Stimulated activated CD8-positive, alpha-beta memory T cell treated with anti-CD3 and anti-CD28 coated beads, Interleukin-7, amount 100 ng/mL, for 48 hours (primary cell): ENCODE measurements around the gene TOM1L2.
A peak's percentile ranks its signal among the peaks of the same experiment; 100 is the strongest.

Experiments used
- DNase-seq, 2 donors: peaks; one replicate each; pipeline ENCODE4 v3.0.0-alpha.2; 2020; ENCODE audit warnings: low read depth in 1 of 2; ENCODE audit errors: extremely low read depth in 1 of 2

Gene TOM1L2

DNA sequence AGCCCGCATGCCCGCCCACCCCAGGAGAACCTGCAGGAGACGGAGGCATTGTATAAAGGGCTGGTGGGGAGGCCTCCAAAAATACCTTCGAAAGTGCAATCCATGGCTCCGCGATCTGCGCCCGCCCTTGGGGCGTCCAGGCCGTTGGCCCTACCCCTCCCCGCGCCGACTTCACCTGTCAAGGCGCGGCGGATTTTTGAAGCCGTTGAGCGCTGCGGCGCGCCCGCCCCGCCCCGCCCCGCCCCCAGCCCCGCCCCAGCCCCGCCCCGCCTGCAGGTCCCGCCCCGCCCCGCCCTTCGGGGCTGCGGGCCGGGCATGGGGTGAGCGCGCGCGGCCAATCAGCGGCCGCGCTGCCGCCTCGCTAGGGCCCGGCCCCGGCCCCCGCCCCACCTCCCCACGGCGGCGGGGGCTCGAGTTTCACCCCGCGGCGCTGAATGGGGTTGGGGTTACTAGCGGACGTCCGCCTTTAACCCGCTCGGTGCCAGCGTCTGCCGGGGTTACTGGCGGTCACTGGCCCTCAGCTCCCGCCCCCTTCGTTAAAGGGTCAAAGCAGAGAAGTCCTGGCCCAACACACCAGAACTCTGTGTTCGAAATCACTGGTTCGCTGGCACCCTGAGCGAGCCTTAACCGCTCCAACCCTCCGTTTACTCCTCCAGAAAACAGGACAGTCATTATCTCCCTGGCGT lies 148.6 kb downstream of the TOM1L2 start:
- DNase-seq = peak; percentile 69

DNA sequence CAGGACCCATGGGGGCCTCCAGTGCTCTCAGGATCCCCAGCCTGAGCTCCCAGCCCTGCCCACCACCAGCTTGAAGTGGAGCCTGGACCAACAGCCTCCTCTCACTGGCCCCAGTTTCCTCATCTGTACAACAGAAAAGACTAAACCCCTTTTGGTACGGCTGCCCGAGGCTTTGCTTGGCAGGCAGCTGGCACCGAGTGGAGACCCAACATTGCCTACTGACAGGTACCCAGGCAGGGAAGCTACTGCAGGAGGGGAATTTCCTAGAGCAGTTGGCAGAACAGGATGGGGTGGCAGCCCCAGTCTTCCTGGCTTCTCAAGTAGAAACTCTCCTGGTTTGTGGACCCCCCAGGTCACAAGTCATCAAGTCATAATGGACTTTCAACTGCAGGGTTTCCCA lies 149.6 kb downstream of the TOM1L2 start:
- DNase-seq = no peak

DNA sequence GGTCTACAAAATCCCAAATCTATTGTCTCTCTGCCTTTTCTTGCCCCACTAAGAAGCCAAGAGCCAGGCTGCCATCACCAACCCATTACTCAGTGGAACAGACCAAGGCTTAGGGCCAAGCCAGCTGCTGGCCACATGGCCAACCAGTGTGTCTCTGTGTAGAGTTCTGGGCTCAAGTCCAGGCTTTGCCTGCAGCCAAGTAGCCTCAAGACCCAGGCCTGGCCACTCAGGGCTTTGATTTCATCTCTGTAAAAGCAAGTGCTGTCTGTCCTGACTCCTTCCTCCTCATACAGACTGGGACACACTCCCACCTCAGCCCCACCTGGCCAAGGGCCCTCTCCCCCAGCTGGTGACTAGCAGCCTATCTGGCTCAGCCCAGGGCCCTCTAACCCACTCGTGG lies 150.0 kb downstream of the TOM1L2 start:
- no peak for DNase-seq

DNA sequence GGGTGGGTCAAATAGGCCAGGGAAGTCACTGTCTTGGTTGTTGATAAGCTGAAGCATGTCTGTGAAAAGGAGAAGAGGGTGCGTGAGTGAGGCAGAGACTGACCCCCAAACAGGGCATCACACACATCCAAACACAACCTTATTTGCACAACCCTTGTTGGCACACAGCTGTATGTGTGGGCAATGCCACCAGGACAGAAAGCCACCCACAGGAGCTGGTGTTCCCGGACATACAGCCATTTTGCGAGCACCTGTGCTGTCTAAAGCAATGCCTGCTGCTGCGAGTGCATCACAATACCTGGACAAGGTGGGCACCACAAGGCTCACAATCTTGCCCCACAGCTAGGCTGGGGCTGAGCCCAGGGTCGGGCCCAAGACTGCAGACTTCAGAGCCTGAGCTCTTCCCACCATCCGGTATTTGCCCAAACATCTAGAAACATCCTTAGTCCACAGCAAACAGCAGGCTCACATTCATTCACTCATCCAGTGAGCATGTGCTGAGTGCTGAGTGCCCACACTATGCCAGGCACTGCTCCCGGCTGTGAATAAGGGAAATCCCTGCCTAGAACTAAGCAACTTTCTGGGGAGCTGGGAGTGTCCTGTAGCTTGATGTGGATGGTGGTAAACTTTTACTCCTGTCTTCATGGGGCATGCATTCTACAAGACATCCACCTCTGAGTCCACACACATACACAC lies 151.6 kb downstream of the TOM1L2 start:
- no peak for DNase-seq

DNA sequence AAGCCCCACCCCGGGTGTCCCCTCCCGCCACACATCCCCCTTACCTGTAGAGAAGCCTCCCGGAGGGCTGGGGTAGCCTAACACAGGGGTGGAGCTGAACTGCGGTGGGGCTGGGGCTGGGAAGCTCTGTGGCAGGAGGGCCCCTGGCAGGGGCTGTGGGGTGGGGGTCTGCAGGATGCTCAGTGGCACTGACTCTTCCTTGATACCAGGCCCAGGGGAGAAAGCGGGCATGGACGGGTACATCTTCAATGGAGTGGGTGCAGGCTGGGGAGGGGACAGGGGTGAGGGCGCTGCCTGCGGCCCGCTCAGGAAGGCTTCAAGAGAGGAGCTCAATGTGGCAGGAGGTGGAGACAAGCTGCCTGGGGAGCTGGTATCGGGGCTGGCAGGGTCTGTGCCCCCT lies 152.2 kb downstream of the TOM1L2 start:
- DNase-seq = no peak

DNA sequence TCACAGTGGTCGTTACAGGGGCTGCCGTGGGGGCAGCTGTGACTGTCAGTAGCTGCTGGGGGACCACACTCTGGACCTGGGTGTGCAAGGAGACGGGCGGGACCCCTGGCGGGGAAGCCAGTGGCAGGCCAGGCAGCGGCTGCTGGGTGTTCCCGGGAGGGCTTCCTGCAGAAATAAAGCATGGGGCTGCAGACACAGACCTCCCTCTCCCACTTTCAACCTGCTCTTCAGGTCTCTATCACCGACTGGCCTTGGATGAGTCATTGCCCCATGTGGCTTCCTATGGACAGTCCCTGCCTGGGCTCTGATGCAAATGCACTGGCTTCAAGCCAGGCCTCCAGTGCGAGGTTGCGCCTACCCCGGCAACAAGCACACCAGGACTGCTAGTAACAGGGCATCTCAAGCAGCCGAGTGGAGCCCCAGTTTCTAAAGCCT lies 152.6 kb downstream of the TOM1L2 start:
- peak; percentile 71 to 81 for DNase-seq

DNA sequence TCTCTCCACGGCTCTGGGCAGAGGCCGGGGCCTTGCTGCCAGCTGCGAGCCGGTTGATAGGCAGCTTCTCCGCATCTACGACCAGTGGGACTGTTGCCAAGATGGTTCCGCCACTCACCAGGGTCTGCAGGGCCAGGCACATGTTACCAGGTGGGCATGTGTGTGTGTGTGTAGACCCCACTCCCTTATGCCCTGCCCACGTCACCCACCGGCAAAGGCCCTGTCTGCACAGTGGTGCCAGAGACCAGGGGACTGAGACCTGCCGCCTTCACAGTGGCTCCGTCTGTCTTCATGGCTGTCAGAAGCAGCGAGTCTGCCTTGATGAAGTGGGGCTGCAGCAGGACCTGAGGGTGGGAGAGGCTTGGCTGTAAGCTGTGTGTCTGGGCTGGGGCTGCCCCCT lies 153.1 kb downstream of the TOM1L2 start:
- DNase-seq = no peak

DNA sequence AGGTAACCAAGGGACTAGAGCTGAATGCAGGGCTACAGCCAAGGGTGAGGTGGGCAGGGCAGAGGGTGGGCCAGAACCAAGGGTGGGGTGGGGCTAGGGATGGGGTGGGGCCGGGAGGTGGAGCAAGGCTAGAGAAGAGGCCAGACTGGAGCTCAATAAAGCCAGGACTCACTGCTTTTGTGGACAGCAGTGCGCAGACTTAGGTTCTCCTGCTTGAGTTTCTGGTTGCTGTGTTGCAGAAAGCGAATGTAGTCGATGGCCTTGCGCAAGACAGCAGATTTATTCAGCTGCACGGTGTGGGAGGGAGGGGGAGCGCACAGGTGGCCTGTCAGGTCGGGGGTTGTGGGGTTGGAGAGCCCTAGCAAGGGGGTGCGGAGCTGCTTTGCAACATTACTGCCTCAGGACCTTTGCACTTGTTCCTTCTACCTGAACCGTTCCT lies 154.1 kb downstream of the TOM1L2 start:
- DNase-seq = no peak

DNA sequence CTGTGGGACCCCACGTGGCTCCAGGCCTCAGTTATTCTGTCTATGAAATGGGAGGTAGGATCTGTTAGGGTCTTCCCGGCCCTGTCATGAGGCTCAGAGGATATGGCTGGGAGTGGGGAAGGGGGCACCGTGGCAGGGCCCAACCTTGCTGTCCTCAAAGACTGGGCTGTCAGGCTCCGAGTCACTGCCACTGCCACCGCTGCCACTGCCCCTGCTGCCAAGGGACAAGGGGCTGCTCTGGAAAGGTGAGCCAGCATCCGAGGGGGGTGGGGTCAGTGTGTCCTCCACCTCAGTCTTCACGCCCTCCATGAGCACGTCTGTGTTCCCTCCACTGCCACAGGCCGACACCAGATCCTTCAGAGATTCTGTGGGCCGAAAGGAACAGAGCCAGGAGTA lies 154.7 kb downstream of the TOM1L2 start:
- no peak for DNase-seq

DNA sequence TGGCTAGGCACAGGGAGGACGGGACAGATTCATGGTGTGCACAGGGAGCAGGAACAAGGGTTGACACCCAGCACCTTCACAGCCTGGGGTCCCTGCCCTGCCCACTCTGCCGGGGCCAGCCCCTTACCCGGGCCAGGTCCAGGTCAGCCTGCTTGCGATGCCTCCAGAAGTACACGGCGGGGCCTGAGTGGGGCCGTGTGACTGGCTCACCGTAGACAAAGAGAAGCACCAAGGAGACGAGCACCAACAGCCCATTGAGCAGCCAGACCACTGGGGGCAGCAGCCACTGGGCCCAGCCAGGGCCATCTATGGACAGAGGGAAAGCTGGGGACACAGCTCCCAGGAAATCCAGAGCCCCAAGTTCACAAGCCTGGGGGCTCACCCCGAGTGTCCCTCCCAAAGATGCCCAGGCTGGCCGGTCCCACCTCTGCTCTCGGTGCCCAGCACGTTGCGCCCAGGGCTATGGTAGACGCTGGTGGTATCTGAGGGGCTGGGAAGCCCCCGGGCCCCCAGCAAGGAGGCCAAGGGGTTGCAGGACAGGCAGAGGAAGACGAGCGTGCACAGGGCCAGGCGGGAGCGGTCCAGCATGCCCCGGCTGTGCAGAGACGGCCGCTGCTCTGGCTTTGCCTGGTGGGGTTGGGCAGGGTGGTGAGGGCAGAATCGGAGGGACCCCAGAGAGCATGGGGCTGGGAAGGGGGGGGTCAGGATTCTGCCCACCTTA lies 155.2 kb downstream of the TOM1L2 start:
- DNase-seq = no peak

DNA sequence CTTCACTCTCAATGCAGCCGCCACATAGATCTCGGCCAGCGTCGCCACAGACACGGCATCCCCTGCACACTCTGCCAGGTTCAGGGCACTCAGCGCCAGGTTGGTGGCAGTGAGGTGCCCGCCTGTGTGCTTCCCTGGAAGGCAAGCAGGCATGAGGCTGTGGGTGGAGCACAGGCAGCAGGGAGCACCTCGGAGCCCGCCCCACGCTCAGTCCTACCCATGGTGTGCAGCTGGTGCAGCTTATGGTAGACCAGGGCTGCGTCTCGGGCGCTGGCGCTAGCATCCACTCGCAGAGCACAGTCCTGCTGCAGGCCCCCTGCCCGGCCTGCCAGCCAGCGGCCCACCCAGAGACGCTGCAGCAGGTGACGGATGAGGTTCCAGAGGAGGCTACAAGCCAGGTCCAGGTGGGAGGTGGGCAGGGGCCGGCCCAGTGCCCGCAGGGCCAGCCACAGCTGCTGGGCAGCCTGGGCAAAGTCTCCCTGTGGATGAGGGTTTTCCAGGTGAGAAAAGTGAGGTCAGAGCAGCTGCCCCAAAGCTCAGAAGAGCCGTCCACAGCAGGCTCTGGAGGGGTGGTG lies 155.9 kb downstream of the TOM1L2 start:
- DNase-seq = no peak

DNA sequence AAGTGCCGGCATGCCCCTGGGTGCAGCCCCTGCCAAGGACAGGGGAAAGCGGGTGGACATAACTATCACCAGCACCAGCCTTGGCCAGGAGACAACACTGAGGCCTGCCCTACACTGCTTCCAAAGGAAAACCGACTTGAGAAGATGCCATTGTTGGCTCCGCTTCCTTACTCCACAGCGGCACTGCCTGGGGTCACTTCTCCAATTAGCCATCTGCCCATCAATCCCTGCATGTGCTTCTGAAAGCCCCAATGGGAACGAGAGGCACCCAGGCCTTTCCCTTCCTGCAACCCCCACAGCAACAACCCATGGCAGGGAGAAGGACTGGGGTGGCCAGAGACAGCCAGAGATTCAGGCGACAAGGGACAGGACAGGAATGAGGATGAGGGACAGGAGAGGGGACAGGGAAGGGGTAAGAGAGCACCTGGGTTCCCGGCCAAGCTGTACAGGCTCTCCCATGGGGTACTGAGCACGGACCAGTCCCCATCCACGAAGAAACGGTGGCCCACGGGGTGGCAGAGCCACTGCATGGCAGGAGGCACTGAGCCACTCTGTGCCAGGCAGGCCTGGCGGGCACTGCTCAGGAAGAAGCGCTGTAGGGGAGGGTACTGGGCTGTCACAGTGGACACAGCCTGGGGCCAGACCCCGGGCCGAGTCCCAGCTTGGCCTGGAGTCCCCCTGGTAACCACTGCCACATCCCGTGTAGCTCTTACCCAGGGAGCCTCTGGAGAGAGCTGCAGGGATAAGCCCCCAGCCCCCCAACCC lies 156.6 kb downstream of the TOM1L2 start:
- DNase-seq = no peak

DNA sequence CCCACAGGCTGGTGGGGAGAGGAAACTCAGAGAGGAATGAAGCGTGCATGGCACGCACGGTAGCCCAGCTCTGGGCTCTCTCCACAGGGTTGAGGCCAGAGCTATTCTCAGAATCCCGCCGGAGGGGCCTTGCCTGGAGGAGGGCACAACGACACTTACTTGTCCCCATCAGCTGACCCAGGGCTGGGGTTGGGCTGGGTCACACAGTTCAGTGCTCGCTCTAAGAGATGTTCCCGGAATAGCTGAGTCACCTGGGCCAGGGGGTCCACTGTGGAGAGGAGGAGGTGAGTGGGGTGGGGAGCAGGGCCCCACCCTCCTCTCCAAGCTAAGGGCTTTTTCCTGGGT lies 157.2 kb downstream of the TOM1L2 start:
- no peak for DNase-seq

DNA sequence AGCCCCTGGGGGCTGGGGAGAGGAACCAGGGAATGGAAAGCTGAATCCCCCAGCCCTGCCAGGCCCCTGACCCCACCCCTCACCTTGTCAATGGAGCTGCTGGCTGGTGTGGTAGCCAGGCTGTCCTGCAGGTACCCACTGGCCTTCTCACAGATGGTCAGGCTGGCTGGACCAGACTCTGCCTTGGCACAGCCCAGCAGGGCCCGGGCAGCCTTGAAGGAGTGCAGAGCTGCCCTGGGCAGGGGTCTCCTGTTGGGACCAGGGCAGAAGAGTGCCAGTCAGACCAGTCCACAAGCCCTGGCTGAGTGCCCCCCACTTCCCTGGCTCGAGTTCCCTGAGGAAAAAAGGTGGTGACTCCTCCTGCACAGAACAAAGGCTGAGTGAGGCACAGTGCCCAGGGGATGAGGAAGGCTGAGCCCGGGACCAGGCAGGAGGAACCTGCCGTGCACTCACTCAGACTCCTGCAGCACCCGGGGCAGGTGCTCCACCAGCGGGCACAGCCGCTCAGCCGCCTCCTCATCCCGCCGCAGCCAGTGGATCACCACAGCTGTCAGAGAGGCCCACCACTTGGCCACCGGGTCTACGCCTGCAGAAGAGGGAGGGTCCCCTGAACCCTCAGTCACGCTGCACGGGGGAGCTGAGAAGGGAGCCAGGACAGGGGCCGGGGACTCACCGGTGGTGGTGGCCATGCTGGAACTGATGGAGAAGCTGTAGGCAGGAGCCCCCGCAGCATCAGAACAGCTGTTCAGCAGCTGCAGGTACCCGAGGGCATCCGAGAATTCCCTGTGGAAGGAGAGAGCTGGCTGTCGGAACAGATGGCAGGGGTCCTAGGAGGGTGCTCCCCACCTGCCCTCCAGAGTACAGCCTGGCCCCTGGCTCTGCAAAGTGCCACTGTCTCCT lies 157.8 kb downstream of the TOM1L2 start:
- no peak for DNase-seq

DNA sequence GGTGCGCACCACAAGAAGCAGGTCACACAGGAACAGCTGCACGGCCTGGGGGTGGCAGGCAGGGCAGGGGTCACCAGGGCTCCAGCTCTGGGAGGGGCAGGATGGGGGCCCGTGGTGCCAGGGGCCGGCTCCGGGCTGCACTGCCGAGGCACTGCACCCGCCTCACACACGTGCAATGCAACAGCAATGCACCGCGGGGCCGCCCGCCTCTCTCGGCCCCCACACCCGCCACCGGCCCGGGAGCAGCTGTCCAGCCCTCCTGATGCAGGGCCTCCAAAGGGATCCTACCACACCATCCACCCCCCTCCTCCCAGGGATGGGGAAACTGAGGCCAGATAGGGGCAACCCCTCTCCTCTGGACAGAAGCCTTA lies 158.5 kb downstream of the TOM1L2 start:
- DNase-seq = no peak

DNA sequence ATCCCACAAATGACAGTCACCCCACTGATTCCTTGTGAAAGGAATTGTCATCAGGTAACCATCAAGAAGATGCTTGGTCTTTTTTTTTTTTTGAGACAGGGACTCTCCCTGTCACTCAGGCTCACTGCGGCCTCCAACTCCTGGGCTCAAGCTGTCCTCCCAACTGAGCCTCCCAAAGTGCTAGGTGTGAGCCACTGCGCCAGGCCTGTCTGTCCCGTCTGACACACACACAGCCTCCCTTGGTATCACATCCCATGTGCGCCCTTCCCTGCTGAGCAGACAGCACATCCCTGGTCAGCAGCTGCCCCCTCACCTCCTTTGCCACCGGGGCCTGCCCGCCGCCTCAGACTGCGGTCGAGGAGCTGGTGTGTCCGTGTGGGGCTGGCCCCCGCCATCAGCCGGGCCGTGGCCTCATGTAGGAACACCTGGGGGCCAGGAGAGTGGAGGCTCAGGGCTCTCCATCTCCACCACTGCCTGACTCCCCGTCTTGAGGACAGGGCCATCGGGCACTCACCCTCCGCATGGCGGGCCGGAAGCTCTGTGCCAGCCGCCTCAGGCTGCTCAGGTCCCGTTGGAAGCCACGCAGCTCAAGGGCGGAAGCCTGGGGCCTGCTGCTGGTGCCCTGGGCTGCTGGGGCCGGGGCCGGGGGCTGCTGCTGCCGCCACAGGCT lies 159.0 kb downstream of the TOM1L2 start:
- DNase-seq = no peak

DNA sequence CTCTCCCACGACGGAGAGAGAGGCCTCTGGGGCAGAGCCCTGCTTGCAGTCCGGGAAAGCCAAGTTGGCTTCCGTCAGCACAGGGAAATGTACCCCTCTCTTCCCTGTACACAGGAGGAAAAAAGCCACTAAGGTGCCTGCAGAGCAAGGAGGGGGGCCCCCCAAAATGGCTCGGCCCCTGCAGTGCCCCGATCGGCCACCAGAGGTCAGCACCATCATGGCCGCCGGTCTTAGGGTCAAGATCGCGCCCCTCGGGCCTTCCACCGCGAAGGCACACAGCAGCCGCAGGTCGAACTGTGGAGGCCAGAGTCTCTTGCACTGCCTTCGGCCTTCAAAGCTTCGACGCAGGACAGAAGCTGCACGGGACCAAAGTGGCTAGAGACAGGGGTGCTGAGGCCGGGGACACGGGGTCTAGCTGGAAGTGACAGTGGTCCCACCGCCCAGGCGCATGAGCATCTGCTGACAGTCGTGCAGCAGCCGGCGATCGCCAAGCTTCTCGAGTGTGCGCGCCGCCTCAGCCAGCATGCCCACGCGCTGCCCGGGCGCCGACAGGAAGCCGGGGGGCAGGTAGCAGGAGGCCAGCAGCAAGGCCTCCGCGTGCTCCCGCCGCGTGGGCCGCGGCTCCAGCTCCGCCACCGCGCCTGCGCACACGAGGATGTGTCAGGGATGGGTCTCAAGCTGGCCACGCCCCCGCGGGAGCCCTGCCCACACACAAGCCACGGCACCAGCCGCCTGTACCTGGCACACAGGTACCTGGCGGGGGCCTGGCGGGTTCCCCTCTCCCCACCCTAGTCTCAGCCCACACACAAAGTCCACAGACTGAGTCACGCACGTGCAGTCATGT lies 159.8 kb downstream of the TOM1L2 start:
- peak in 1 of 2 donors; percentile 43 for DNase-seq

DNA sequence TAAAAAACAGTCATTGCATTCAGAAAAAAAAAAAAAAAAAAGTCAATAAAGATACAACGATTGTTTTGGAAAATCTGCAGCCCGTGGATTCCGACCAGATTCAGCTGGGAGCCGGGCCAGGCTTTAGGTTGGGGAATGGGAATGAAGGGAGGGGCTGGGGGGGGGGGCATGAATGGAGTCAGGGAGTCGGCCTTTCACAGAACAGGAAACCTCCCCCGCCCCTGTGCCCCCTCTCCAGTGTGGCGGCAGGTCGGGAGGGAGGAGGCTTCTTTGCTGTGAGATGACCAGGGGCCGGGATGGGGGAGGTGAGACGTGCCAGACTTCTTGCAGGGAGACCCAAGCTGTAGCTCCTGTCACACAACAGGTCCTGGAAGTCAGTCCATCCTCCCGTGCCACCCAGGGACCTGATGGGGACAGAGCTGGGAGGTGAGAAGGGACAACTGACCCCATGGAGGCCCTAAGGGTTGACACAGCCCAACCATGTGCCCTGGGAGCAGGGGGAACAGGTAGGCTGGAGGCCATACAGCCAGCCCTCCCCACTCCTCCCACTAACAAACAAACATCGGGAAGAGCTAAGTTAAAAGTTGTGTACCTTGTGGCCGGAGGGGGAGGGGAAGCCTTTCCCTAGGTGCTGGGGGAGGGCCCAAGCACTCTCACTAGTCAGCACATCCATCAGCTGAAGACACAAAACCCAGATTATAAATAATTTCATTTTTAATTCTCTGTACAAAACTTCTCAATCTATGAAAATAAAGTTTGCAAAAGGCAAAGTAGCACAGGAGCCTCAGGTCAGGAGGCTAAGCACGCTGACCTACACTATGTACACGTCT lies 160.6 kb downstream of the TOM1L2 start:
- DNase-seq = no peak
